KMS-11 (cell line): ENCODE results near the gene WASF3.

Experiments used
- H2AFZ ChIP-seq: fragments of 200-600 bp; sonication (generic); 2 replicates; pipeline ENCODE4 v1.6.1; 2016; ENCODE audit warnings: antibody characterized with exemption, mixed run types, low read depth
- H3K27ac ChIP-seq: fragments of 200-600 bp; sonication (generic); 2 replicates; pipeline ENCODE4 v1.6.1; 2016; ENCODE audit warnings: mild to moderate bottlenecking, mixed run types
- H3K27me3 ChIP-seq: fragments of 200-600 bp; sonication (generic); 2 replicates; pipeline ENCODE4 v1.6.1; 2017; ENCODE audit warnings: mild to moderate bottlenecking, low read depth, mixed run types, moderate library complexity; ENCODE audit not compliant: insufficient read depth
- H3K36me3 ChIP-seq: fragments of 200-600 bp; sonication (generic); 2 replicates; pipeline ENCODE4 v1.6.1; 2017; ENCODE audit warnings: mild to moderate bottlenecking, mixed run types; ENCODE audit not compliant: insufficient read depth
- H3K4me1 ChIP-seq: fragments of 200-600 bp; sonication (generic); 2 replicates; pipeline ENCODE4 v1.6.1; 2016; ENCODE audit warnings: mild to moderate bottlenecking, low read depth, mixed run types; ENCODE audit not compliant: poor library complexity, severe bottlenecking
- H3K4me2 ChIP-seq: fragments of 200-600 bp; sonication (generic); 2 replicates; pipeline ENCODE4 v1.7.0; 2016; ENCODE audit warnings: mild to moderate bottlenecking, mixed run types
- H3K4me3 ChIP-seq: fragments of 200-600 bp; sonication (generic); IDR thresholded peaks from 2 replicates; pipeline ENCODE4 v1.6.1; 2017; ENCODE audit warnings: low read depth, low read length, mixed read lengths; ENCODE audit not compliant: insufficient read depth
- H3K79me2 ChIP-seq: fragments of 200-600 bp; sonication (generic); 2 replicates; pipeline ENCODE4 v1.6.1; 2016; ENCODE audit warnings: low read depth, mixed run types; ENCODE audit not compliant: insufficient read depth
- H3K9ac ChIP-seq: fragments of 200-600 bp; sonication (generic); 2 replicates; pipeline ENCODE4 v1.6.1; 2016; ENCODE audit warnings: mild to moderate bottlenecking, mixed run types
- H4K20me1 ChIP-seq: fragments of 200-600 bp; sonication (generic); 2 replicates; pipeline ENCODE4 v1.6.1; 2016; ENCODE audit warnings: mild to moderate bottlenecking, mixed run types; ENCODE audit not compliant: insufficient read depth
- CTCF ChIP-seq: fragments of 200-600 bp; sonication (generic); conservative IDR thresholded peaks from 2 replicates; pipeline ENCODE4 v1.6.1; 2017; ENCODE audit warnings: low read depth, mild to moderate bottlenecking, antibody characterized with exemption, low read length, moderate library complexity, mixed read lengths

Gene WASF3

GRCh38 chr13:26563713-26564112 is 6.2 kb downstream of the WASF3 start:
- Histone ChIP-seq H3K79me2 (no peaks in the 10 kb centered on the region), H3K9ac (no peak overlapping the region), H2AFZ (no peak overlapping the region), H3K4me1 (no peaks in the 10 kb centered on the region), H3K4me2 (no peak overlapping the region), H3K4me3 (no peak overlapping the region), H3K27me3 (no peaks in the 10 kb centered on the region), H3K27ac (no peak overlapping the region), H3K36me3 (no peaks in the 10 kb centered on the region), H4K20me1 (no peaks in the 10 kb centered on the region)
- no peak for TF ChIP-seq CTCF

GRCh38 chr13:26568132-26568815 is 10.8 kb downstream of the WASF3 start:
- H3K27me3 ChIP-seq = no peaks in the 10 kb centered on the region
- H3K36me3 ChIP-seq = no peaks in the 10 kb centered on the region
- H3K4me1 ChIP-seq = no peaks in the 10 kb centered on the region
- H2AFZ ChIP-seq = no peak overlapping the region
- H3K9ac ChIP-seq = no peak overlapping the region
- no peaks in the 10 kb centered on the region for H3K79me2 ChIP-seq
- H3K4me2 ChIP-seq = no peak overlapping the region
- TF ChIP-seq CTCF = no peak
- H3K4me3 ChIP-seq = no peak overlapping the region
- no peaks in the 10 kb centered on the region for H4K20me1 ChIP-seq
- H3K27ac ChIP-seq = no peak overlapping the region

GRCh38 chr13:26571518-26571917 is 14.0 kb downstream of the WASF3 start:
- no peak overlapping the region for H3K4me3 ChIP-seq
- no peaks in the 10 kb centered on the region for H3K79me2 ChIP-seq
- no peak overlapping the region for H3K9ac ChIP-seq
- no peaks in the 10 kb centered on the region for H3K27me3 ChIP-seq
- no peaks in the 10 kb centered on the region for H3K36me3 ChIP-seq
- no peaks in the 10 kb centered on the region for H3K4me1 ChIP-seq
- no peak for TF ChIP-seq CTCF
- no peak overlapping the region for H3K4me2 ChIP-seq
- no peaks in the 10 kb centered on the region for H4K20me1 ChIP-seq
- no peak overlapping the region for H3K27ac ChIP-seq
- H2AFZ ChIP-seq = no peak overlapping the region

- no peaks in the 10 kb centered on the region for H3K4me1 ChIP-seq
- H3K4me3 ChIP-seq = no peak overlapping the region
- H3K27me3 ChIP-seq = no peaks in the 10 kb centered on the region
- no peak overlapping the region for H3K27ac ChIP-seq
- no peaks in the 10 kb centered on the region for H4K20me1 ChIP-seq
- H2AFZ ChIP-seq = no peak overlapping the region
- no peaks in the 10 kb centered on the region for H3K36me3 ChIP-seq
- no peak for TF ChIP-seq CTCF
- H3K79me2 ChIP-seq = no peaks in the 10 kb centered on the region
- no peak overlapping the region for H3K4me2 ChIP-seq
- H3K9ac ChIP-seq = no peak overlapping the region
Observed at GRCh38 chr13:26575244-26575643, 17.8 kb downstream of the WASF3 start.
